Caco-2 (cell line): Measurements from ENCODE around the gene HSD11B2. TPM values are rescaled to one million over a fixed set of nuclear protein-coding genes. Genes with fewer than 3 reads are reported as not detected.
A peak's percentile ranks its signal among the peaks of the same experiment; 100 is the strongest.

Experiments used
- BruUV-seq: library from RNA; stranded (reverse); fragments of 400-500 nt; replicated peaks from 2 replicates; lab custom pipeline; 2021; lab: Mats Ljungman, UMichigan
- CTCF ChIA-PET: fragments of 300-600 bp; sonication (Branson Sonifier 250); formaldehyde crosslinking; loops from one replicate; lab custom pipeline; 2022; ENCODE audit warnings: antibody characterized with exemption; lab: Charles Lee
- POLR2A ChIA-PET: fragments of 300-600 bp; sonication (Branson Sonifier 250); formaldehyde crosslinking; loops from one replicate; lab custom pipeline; 2022; ENCODE audit warnings: antibody characterized with exemption; lab: Charles Lee
- DNase-seq, 2 experiments: peaks; one replicate each; pipeline versions ENCODE4 v3.0.0 to v3.0.0-alpha.2; 2020 to 2022
- H3K27me3 ChIP-seq: replicated peaks from 2 replicates; pipeline ENCODE4 v1.6.0; 2011; ENCODE audit warnings: low read length; ENCODE audit not compliant: control insufficient read depth, insufficient read depth
- H3K36me3 ChIP-seq: 2 replicates; pipeline ENCODE4 v1.5.1; 2011; ENCODE audit warnings: low read length; ENCODE audit not compliant: control insufficient read depth, insufficient read depth
- H3K4me1 ChIP-seq: fragments of 250-450 bp; sonication (Bioruptor Pico); 2 replicates; pipeline ENCODE4 v1.5.1; 2020; ENCODE audit warnings: mild to moderate bottlenecking
- H3K4me3 ChIP-seq: 2 replicates; pipeline ENCODE4 v1.5.1; 2011; ENCODE audit warnings: low read depth, mild to moderate bottlenecking, control low read depth, low read length
- H3K9me3 ChIP-seq: fragments of 250-450 bp; sonication (Bioruptor Pico); 2 replicates; pipeline ENCODE4 v1.5.1; 2020; ENCODE audit warnings: mild to moderate bottlenecking, moderate library complexity
- H3K27ac Mint-ChIP-seq: one replicate; pipeline ENCODE4 v1.8.0; 2022; ENCODE audit warnings: mixed read lengths; ENCODE audit not compliant: unreplicated experiment
- H3K27me3 Mint-ChIP-seq: one replicate; pipeline ENCODE4 v1.8.0; 2022; ENCODE audit warnings: mixed read lengths; ENCODE audit not compliant: insufficient read depth, unreplicated experiment
- H3K36me3 Mint-ChIP-seq: one replicate; pipeline ENCODE4 v1.8.0; 2022; ENCODE audit warnings: mild to moderate bottlenecking, mixed read lengths; ENCODE audit not compliant: insufficient read depth, unreplicated experiment
- H3K4me1 Mint-ChIP-seq: one replicate; pipeline ENCODE4 v1.8.0; 2022; ENCODE audit warnings: low read depth, mixed read lengths; ENCODE audit not compliant: unreplicated experiment
- H3K4me3 Mint-ChIP-seq: one replicate; pipeline ENCODE4 v1.8.0; 2022; ENCODE audit warnings: mild to moderate bottlenecking, moderate library complexity, mixed read lengths; ENCODE audit not compliant: unreplicated experiment
- H3K9me3 Mint-ChIP-seq: one replicate; pipeline ENCODE4 v1.8.0; 2022; ENCODE audit warnings: mixed read lengths; ENCODE audit not compliant: unreplicated experiment
- intact Hi-C: fragments of 100-400 bp; cut with micrococcal nuclease; formaldehyde crosslinking; loops from one replicate; pipeline ENCODE4 v1.10.0; 2022; ENCODE audit not compliant: unreplicated experiment
- total RNA-seq: library from RNA; stranded (reverse); gene quantifications from 2 replicates; pipeline ENCODE4 v1.2.3, GENCODE V29; 2022
- TF ChIP-seq, protein P1 (sequence below), 2 experiments: fragments of 200-600 bp in 1 of 2; IDR thresholded peaks; 1 replicate in 1 of 2; 2 replicates in 1 of 2; pipeline versions ENCODE4 v1.5.1 to v1.8.0; 2011 to 2022; ENCODE audit warnings: antibody characterized with exemption in 1 of 2, control low read depth in 1 of 2, inconsistent platforms in 1 of 2, low read depth in 1 of 2, low read length in 1 of 2, mild to moderate bottlenecking in 1 of 2, moderate library complexity in 1 of 2; ENCODE audit not compliant: insufficient read depth in 1 of 2, severe bottlenecking in 1 of 2, unreplicated experiment in 1 of 2

HSD11B2 gene
- total RNA-seq, 1 experiment from 2014 or later: 11.3 TPM

- TF ChIP-seq, protein P1, sequence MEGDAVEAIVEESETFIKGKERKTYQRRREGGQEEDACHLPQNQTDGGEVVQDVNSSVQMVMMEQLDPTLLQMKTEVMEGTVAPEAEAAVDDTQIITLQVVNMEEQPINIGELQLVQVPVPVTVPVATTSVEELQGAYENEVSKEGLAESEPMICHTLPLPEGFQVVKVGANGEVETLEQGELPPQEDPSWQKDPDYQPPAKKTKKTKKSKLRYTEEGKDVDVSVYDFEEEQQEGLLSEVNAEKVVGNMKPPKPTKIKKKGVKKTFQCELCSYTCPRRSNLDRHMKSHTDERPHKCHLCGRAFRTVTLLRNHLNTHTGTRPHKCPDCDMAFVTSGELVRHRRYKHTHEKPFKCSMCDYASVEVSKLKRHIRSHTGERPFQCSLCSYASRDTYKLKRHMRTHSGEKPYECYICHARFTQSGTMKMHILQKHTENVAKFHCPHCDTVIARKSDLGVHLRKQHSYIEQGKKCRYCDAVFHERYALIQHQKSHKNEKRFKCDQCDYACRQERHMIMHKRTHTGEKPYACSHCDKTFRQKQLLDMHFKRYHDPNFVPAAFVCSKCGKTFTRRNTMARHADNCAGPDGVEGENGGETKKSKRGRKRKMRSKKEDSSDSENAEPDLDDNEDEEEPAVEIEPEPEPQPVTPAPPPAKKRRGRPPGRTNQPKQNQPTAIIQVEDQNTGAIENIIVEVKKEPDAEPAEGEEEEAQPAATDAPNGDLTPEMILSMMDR (IDR thresholded peaks at IDR 0.05; ENCODE audit: insufficient read depth in 1 of 2, low read depth in 1 of 2, low read length in 1 of 2, severe bottlenecking in 1 of 2, unreplicated experiment in 1 of 2): no peak
- no peak overlapping the region for H3K4me3 ChIP-seq
- intact Hi-C loops: no loop called here
- CTCF ChIA-PET: interaction anchor here (1.6 to 2.3 kb wide), 2 partner anchors 10 to 157 kb away, joined by 5 to 12 read pairs; no protein-coding TSS in a partner anchor
- Mint-ChIP-seq H3K27ac (peak overlapping the region; percentile 59), H3K4me1 (peaks cover 34% of the 10 kb centered on the region), H3K27me3 (no peaks in the 10 kb centered on the region), H3K9me3 (no peaks in the 10 kb centered on the region), H3K36me3 (no peaks in the 10 kb centered on the region), H3K4me3 (no peak overlapping the region)
- H3K4me1 ChIP-seq: peaks cover 30% of the 10 kb centered on the region
- BruUV-seq: no TSS peak
- DNase-seq: peak in 1 of 2 experiments; percentile 56
- H3K9me3 ChIP-seq: no peaks in the 10 kb centered on the region
- H3K36me3 ChIP-seq: no peaks in the 10 kb centered on the region
- POLR2A ChIA-PET: interaction anchor here (1.0 kb wide), 1 partner anchor 10 kb away, joined by 4 read pairs; no protein-coding TSS in a partner anchor
- H3K27me3 ChIP-seq: no peaks in the 10 kb centered on the region
These were observed 13.4 kb upstream of the HSD11B2 start for GRCh38 chr16:67417333-67418061.

DNA sequence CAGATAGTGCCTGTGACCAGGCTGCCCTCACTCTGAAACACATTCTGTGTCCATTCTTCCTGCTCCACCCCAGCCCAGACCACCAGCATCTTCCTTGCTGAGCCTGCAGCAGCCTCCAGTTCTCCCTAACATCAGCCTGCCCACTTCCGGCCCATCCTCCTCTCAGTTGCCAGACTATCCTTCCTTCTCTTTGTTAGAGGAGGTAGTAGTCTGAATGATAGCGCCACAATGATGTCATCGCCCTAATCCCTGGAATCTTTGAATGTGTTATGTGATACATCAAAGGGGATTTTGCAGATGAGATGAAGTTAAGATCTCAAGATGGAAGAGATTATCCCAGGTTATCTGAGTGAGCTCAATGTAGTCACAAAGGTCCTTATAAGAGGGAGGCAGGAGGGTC is 11.4 kb upstream of the HSD11B2 start:
- no peaks in the 10 kb centered on the region for H3K36me3 ChIP-seq
- ChIA-PET CTCF (interaction anchor here (0.7 to 1.0 kb wide), 3 partner anchors 9 to 551 kb away, joined by 3 to 5 read pairs (median 4); partner anchors contain the start of gene HSD11B2), POLR2A (no interaction called here)
- Mint-ChIP-seq H3K4me1 (peaks cover 27% of the 10 kb centered on the region), H3K4me3 (no peak overlapping the region), H3K9me3 (no peaks in the 10 kb centered on the region), H3K27me3 (no peaks in the 10 kb centered on the region), H3K36me3 (no peaks in the 10 kb centered on the region), H3K27ac (peak overlapping the region; percentile 8)
- TF ChIP-seq, protein P1 (IDR thresholded peaks at IDR 0.05; ENCODE audit: insufficient read depth in 1 of 2, low read depth in 1 of 2, low read length in 1 of 2, severe bottlenecking in 1 of 2, unreplicated experiment in 1 of 2): no peak
- H3K4me3 ChIP-seq: no peak overlapping the region
- intact Hi-C loops: no loop called here
- H3K9me3 ChIP-seq: no peaks in the 10 kb centered on the region
- no peak for DNase-seq
- no TSS peak for BruUV-seq
- H3K4me1 ChIP-seq: peaks cover 43% of the 10 kb centered on the region
- no peaks in the 10 kb centered on the region for H3K27me3 ChIP-seq

DNA sequence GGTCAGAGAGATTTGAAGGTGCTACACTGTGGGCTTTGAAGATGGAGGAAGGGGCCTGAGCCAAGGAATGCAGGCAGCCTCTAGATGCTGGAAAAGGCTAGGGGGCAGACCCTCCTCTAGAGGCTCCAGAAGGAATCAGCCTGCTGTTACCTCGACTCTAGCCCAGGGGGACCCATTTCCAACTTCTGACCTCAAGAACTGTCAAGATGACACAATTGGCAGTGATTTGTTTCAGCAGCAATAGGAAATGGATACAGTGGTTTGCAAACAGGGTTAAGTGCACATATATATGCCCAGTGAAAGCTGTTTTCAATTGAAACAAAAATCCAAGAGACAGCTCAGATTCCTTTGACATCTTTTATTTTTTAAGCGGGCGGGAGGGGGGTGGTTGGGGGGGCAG is 11.0 kb upstream of the HSD11B2 start:
- no peaks in the 10 kb centered on the region for H3K36me3 ChIP-seq
- H3K27ac Mint-ChIP-seq: peak overlapping the region; percentile 8
- H3K4me3 Mint-ChIP-seq: no peak overlapping the region
- BruUV-seq: no TSS peak
- no peaks in the 10 kb centered on the region for H3K9me3 ChIP-seq
- POLR2A ChIA-PET: no interaction called here
- no peaks in the 10 kb centered on the region for H3K27me3 Mint-ChIP-seq
- no peaks in the 10 kb centered on the region for H3K27me3 ChIP-seq
- H3K9me3 Mint-ChIP-seq: no peaks in the 10 kb centered on the region
- peaks cover 46% of the 10 kb centered on the region for H3K4me1 ChIP-seq
- CTCF ChIA-PET: interaction anchor here (0.7 to 1.0 kb wide), 3 partner anchors 8 to 552 kb away, joined by 3 to 5 read pairs (median 4); partner anchors contain the start of gene HSD11B2
- DNase-seq: peak in 1 of 2 experiments; percentile 36
- H3K4me3 ChIP-seq: no peak overlapping the region
- no peaks in the 10 kb centered on the region for H3K36me3 Mint-ChIP-seq
- intact Hi-C loops: no loop called here
- TF ChIP-seq, protein P1 (IDR thresholded peaks at IDR 0.05; ENCODE audit: insufficient read depth in 1 of 2, low read depth in 1 of 2, low read length in 1 of 2, severe bottlenecking in 1 of 2, unreplicated experiment in 1 of 2): no peak
- H3K4me1 Mint-ChIP-seq: peaks cover 26% of the 10 kb centered on the region
